Smooth muscle cell (in vitro differentiated cells): Measurements from ENCODE around the gene ELOB. TPM values are rescaled to one million over a fixed set of nuclear protein-coding genes. Genes with fewer than 3 reads are reported as not detected.

Experiments
- DNase-seq: peaks from one replicate; lab custom pipeline; 2025; ENCODE audit not compliant: unreplicated experiment; lab: John Stamatoyannopoulos, UW
- H2AFZ ChIP-seq: fragments of 200-600 bp; sonication (generic); 2 replicates; pipeline ENCODE4 v1.6.0; 2016; ENCODE audit warnings: antibody characterized with exemption, low read depth, mild to moderate bottlenecking
- H3F3A ChIP-seq: fragments of 200-600 bp; sonication (generic); 2 replicates; pipeline ENCODE4 v1.6.0; 2017; ENCODE audit warnings: antibody characterized with exemption, low read depth
- H3K27ac ChIP-seq: fragments of 200-600 bp; sonication (generic); 2 replicates; pipeline ENCODE4 v1.5.1; 2016; ENCODE audit warnings: low read depth, mild to moderate bottlenecking
- H3K27me3 ChIP-seq: fragments of 200-600 bp; sonication (generic); 2 replicates; pipeline ENCODE4 v1.6.1; 2016; ENCODE audit warnings: low read depth, mild to moderate bottlenecking
- H3K36me3 ChIP-seq: fragments of 200-600 bp; sonication (generic); 2 replicates; pipeline ENCODE4 v1.5.1; 2016; ENCODE audit warnings: low read depth
- H3K4me1 ChIP-seq: fragments of 200-600 bp; sonication (generic); 2 replicates; pipeline ENCODE4 v1.5.1; 2016; ENCODE audit warnings: low read depth
- H3K4me2 ChIP-seq: fragments of 200-600 bp; sonication (generic); 2 replicates; pipeline ENCODE4 v1.6.0; 2016; ENCODE audit warnings: mild to moderate bottlenecking
- H3K4me3 ChIP-seq: fragments of 200-600 bp; sonication (generic); 2 replicates; pipeline ENCODE4 v1.5.1; 2016; ENCODE audit warnings: mild to moderate bottlenecking
- H3K79me2 ChIP-seq: fragments of 200-600 bp; sonication (generic); 2 replicates; pipeline ENCODE4 v1.6.0; 2016; ENCODE audit warnings: low read depth, mild to moderate bottlenecking
- H3K9ac ChIP-seq: fragments of 200-600 bp; sonication (generic); 2 replicates; pipeline ENCODE4 v1.6.0; 2016; ENCODE audit warnings: low read depth
- H3K9me3 ChIP-seq: fragments of 200-600 bp; sonication (generic); replicated peaks from 2 replicates; pipeline ENCODE4 v1.5.1; 2016; ENCODE audit warnings: low read depth
- H4K20me1 ChIP-seq: fragments of 200-600 bp; sonication (generic); 2 replicates; pipeline ENCODE4 v1.6.0; 2016; ENCODE audit warnings: low read depth
- WGBS: methylation state at CpG from one replicate; pipeline ENCODE4 v1.1.7; 2016; ENCODE audit warnings: low lambda C conversion rate; 5-methylcytosine and 5-hydroxymethylcytosine counted together
- polyA plus RNA-seq: library from polyadenylated mRNA; unstranded; fragments of >200 nt; fragmentation: Nextera tagmentation; extraction: Ambion mirVana; gene quantifications from 2 replicates; pipeline ENCODE4 v1.2.1, GENCODE V29; 2016
- total RNA-seq: library from RNA; depleted of rRNA; stranded (reverse); fragments of >200 nt; gene quantifications from 2 replicates; pipeline ENCODE4 v1.2.3, GENCODE V29; 2014
- TF ChIP-seq, protein P1 (sequence below): fragments of 200-600 bp; sonication (generic); IDR thresholded peaks from 2 replicates; pipeline ENCODE4 v1.5.1; 2017; ENCODE audit warnings: borderline replicate concordance, mild to moderate bottlenecking, antibody characterized with exemption; ENCODE audit not compliant: insufficient read depth, poor library complexity, severe bottlenecking

ELOB gene
- total and polyA plus RNA-seq, 2 experiments from 2014 or later = 709 to 1,090 TPM

DNA sequence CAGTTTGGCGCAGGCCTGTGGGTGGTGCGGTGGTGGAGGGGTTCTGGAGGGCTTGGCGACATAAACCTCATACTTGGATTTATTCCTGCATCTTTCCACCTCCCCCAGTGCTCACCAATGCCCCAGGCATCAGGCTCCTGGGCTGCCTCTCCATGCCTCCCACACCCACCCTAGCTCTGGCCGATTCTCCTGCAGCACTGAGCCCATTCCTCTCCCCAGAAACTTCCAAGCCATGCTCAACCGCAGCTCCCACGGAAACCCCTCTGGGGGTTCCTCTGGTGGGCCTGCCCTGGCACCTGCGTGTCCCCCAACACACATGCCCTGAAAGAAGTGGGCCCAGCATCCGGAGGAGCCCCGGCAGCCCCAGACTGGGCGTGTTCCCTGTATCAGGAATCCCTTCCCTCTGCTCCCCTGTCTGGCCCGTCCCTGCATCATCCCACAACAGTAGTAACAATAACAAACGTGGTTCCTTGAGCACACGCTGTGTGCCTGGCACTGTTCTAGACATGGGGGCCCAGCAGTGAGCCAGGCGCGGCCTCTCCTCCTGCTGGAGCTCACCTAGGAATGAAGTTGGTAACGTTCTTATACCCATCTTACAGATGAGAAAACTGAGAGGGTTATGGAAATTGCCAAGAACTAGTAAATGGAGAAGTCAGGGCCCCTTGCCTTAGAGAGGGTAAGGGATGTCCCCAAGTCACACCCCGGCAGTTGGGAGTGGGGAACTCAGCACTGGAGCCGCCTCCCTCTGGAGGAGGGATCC is 42.3 kb upstream of the ELOB start:
- no peaks in the 10 kb centered on the region for H3K27me3 ChIP-seq
- no peak overlapping the region for H3K9ac ChIP-seq
- no peak overlapping the region for H3K4me3 ChIP-seq
- no peaks in the 10 kb centered on the region for H3F3A ChIP-seq
- H3K9me3 ChIP-seq = no peaks in the 10 kb centered on the region
- H3K27ac ChIP-seq = no peak overlapping the region
- H2AFZ ChIP-seq = no peak overlapping the region
- no peaks in the 10 kb centered on the region for H3K36me3 ChIP-seq
- H4K20me1 ChIP-seq = no peaks in the 10 kb centered on the region
- DNase-seq = no peak
- 92% methylated on average over 18 of the region's 18 CpGs for WGBS
- no peaks in the 10 kb centered on the region for H3K79me2 ChIP-seq
- no peaks in the 10 kb centered on the region for H3K4me1 ChIP-seq
- H3K4me2 ChIP-seq = no peak overlapping the region
- TF ChIP-seq, protein P1, sequence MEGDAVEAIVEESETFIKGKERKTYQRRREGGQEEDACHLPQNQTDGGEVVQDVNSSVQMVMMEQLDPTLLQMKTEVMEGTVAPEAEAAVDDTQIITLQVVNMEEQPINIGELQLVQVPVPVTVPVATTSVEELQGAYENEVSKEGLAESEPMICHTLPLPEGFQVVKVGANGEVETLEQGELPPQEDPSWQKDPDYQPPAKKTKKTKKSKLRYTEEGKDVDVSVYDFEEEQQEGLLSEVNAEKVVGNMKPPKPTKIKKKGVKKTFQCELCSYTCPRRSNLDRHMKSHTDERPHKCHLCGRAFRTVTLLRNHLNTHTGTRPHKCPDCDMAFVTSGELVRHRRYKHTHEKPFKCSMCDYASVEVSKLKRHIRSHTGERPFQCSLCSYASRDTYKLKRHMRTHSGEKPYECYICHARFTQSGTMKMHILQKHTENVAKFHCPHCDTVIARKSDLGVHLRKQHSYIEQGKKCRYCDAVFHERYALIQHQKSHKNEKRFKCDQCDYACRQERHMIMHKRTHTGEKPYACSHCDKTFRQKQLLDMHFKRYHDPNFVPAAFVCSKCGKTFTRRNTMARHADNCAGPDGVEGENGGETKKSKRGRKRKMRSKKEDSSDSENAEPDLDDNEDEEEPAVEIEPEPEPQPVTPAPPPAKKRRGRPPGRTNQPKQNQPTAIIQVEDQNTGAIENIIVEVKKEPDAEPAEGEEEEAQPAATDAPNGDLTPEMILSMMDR = no peak

DNA sequence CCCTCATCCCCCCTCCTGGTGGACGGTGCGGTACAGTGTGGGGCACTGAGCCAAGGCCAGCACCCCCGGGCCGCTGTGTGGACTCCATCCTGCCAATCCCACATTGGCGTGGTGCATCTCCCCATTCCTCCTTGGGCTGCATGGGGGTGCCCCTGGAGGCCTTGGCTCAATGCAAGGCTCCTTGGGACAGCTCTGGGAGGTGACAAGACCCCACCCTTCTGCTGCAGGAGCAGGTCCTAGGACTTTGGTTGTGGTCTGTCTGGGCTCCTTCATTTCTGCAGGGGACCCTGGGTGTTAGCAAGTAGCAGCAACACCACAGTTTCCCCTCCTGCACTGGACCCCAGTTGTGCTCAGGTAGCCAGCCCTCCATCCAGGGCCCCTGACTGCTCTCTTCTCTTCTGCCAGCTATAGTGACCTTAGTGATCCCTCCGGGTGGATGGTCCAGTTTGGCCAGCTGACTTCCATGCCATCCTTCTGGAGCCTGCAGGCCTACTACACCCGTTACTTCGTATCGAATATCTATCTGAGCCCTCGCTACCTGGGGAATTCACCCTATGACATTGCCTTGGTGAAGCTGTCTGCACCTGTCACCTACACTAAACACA is 41.3 kb upstream of the ELOB start:
- H3K9ac ChIP-seq = no peak overlapping the region
- H3K4me1 ChIP-seq = no peaks in the 10 kb centered on the region
- H3K9me3 ChIP-seq = no peaks in the 10 kb centered on the region
- H3F3A ChIP-seq = no peaks in the 10 kb centered on the region
- DNase-seq = no peak
- no peaks in the 10 kb centered on the region for H3K79me2 ChIP-seq
- no peaks in the 10 kb centered on the region for H4K20me1 ChIP-seq
- no peak overlapping the region for H3K4me3 ChIP-seq
- H3K27ac ChIP-seq = no peak overlapping the region
- H3K27me3 ChIP-seq = no peaks in the 10 kb centered on the region
- no peaks in the 10 kb centered on the region for H3K36me3 ChIP-seq
- H2AFZ ChIP-seq = no peak overlapping the region
- H3K4me2 ChIP-seq = no peak overlapping the region
- 95% methylated on average over 10 of the region's 10 CpGs for WGBS
- TF ChIP-seq, protein P1 = no peak

DNA sequence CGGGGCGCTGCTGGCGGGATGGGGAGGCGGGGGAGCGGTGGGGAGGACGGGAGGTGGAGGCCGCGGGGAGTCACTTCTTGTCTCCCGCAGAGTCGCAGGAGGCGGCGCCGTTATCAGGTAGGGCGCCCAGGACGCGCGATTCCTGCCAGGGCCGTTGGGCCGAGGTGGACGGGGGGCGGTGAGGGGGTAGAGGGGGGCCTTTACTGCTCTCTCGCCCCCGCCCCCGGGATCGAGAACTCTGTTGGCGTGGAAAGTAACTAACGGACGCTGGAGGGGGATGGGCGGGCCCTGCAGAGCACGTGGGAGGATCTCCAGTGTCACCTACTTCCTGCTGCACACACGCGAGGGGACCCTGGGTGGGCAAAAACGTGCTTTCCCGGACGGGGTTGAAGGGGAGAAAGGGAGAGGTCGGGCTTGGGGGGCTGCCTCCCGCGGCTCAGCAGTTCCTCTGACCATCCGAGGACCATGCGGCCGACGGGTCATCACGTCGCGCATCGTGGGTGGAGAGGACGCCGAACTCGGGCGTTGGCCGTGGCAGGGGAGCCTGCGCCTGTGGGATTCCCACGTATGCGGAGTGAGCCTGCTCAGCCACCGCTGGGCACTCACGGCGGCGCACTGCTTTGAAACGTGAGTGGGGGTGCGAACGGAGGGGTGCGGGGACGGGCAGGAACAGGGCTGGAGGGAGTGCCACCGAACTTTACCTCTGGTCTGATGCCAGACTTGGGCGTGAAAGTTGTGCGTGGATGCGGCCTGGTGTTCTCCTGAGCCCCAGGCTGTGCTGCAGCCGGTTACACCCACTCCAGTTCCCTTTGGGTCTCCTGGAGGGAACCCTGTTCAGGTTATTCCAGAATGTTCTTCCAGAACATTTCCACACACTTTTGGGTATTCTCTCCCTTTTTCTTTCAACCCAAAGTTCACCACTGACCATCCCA is 40.5 kb upstream of the ELOB start:
- Histone ChIP-seq H3K4me3 (no peak overlapping the region), H3K27me3 (no peaks in the 10 kb centered on the region), H3K27ac (no peak overlapping the region), H3F3A (no peaks in the 10 kb centered on the region), H3K9ac (no peak overlapping the region), H3K9me3 (no peaks in the 10 kb centered on the region), H2AFZ (no peak overlapping the region), H3K36me3 (no peaks in the 10 kb centered on the region), H4K20me1 (no peaks in the 10 kb centered on the region), H3K79me2 (no peaks in the 10 kb centered on the region), H3K4me1 (no peaks in the 10 kb centered on the region), H3K4me2 (no peak overlapping the region)
- 91% methylated on average over 40 of the region's 68 CpGs for WGBS
- DNase-seq = no peak
- TF ChIP-seq, protein P1 = no peak
